ENCODE data around the gene NRP1. TPM values are rescaled to one million over a fixed set of nuclear protein-coding genes. Genes with fewer than 3 reads are reported as not detected.
"Not testable (repeated sequence)": the region's sequence is repeated elsewhere in the genome, so short reads cannot be mapped to it uniquely, and the experiment has no call there.

Gene NRP1
- total RNA-seq, 1 experiment from 2014 or later: 85.9 TPM

DNA sequence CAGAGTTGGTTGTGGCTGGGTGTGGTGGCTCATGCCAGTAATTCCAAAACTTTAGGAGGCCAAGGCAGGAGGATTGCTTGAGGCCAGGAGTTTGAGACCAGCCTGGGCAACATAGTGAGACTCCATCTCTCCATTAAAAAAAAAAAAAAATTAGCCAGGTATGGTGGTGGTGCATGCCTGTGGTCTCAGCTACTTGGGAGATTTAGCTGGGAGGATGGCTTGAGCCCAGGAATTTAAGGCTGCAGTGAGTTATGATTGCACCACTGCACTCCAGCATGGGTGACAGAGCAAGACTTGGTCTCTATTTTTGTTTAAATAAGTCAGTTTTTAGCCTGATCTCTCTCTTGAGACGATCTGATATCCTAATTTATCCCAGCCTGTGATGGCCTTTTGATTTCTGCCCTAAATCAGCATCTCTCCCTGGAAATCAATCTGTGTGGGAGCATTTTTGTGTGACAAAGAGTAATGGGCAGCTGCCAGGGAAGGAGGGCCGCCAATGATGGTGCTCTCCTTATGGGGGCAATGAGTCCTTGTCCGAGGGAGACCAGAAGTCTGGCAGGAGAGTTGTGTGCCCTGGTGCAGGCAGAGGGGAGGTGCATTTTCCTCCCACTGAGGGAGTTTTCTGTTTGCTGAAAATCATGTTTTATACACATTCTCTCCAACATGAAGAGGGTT lies 111.0 kb downstream of the NRP1 start:
- Histone ChIP-seq H3K27me3 (replicated peaks) (no peaks in the 10 kb centered on the region), H3K36me3 (peaks cover 85% of the 10 kb centered on the region), H3K4me1 (replicated peaks) (peaks cover 21% of the 10 kb centered on the region), H3K9me3 (replicated peaks) (no peaks in the 10 kb centered on the region), H3K4me3 (no peak overlapping the region), H3K27ac (no peak overlapping the region)
- no peak for DNase-seq (ENCODE audit: low read depth in 1 of 2, low spot score in 2 of 2)

GRCh38 chr10:33222304-33222703 lies 112.2 kb downstream of the NRP1 start:
- DNase-seq (ENCODE audit: low read depth in 1 of 2, low spot score in 2 of 2); H3K9me3 ChIP-seq (replicated peaks); H3K27ac ChIP-seq; H3K4me3 ChIP-seq; H3K27me3 ChIP-seq (replicated peaks): not testable (repeated sequence)
- peaks cover 85% of the 10 kb centered on the region for H3K36me3 ChIP-seq
- H3K4me1 ChIP-seq (replicated peaks): peaks cover 31% of the 10 kb centered on the region

- H3K27ac ChIP-seq: peak overlapping the region; percentile 62
- no peaks in the 10 kb centered on the region for H3K9me3 ChIP-seq (replicated peaks)
- no peak overlapping the region for H3K4me3 ChIP-seq
- no peak for DNase-seq (ENCODE audit: low read depth in 1 of 2, low spot score in 2 of 2)
- H3K4me1 ChIP-seq (replicated peaks): peaks cover 69% of the 10 kb centered on the region
- H3K36me3 ChIP-seq: peaks cover 76% of the 10 kb centered on the region
- no peaks in the 10 kb centered on the region for H3K27me3 ChIP-seq (replicated peaks)
These were observed 116.6 kb downstream of the NRP1 start for GRCh38 chr10:33217854-33218253.

GRCh38 chr10:33216661-33217427 lies 117.6 kb downstream of the NRP1 start:
- no peak overlapping the region for H3K4me3 ChIP-seq
- peak overlapping the region; percentile 62 for H3K27ac ChIP-seq
- H3K9me3 ChIP-seq (replicated peaks): no peaks in the 10 kb centered on the region
- H3K36me3 ChIP-seq: peaks cover 71% of the 10 kb centered on the region
- DNase-seq (ENCODE audit: low read depth in 1 of 2, low spot score in 2 of 2): peak; percentile 51 to 87
- no peaks in the 10 kb centered on the region for H3K27me3 ChIP-seq (replicated peaks)
- H3K4me1 ChIP-seq (replicated peaks): peaks cover 79% of the 10 kb centered on the region

DNA sequence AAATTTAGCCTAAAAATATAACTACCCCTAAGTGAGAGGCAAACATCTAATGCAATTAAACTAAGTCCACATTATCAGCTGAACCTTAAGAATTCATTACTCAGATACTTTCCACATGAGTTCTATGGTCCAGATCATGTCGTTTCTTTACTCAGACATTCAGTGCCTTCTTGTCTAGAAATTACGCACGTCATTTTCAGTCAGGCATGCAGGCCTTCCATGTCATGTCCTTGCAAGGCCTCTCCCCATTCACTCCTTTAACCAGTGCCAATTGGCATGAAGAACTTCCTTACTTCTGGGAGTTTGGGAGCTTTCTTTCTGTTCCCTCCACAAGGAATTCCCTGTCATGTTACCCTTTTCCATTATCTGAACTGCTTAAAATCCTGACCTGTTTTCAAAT lies 118.8 kb downstream of the NRP1 start:
- Histone ChIP-seq H3K4me3 (no peak overlapping the region), H3K4me1 (replicated peaks) (peaks cover 91% of the 10 kb centered on the region), H3K36me3 (peaks cover 64% of the 10 kb centered on the region), H3K9me3 (replicated peaks) (no peaks in the 10 kb centered on the region), H3K27me3 (replicated peaks) (no peaks in the 10 kb centered on the region), H3K27ac (peak overlapping the region; percentile 62)
- DNase-seq (ENCODE audit: low read depth in 1 of 2, low spot score in 2 of 2): no peak

DNA sequence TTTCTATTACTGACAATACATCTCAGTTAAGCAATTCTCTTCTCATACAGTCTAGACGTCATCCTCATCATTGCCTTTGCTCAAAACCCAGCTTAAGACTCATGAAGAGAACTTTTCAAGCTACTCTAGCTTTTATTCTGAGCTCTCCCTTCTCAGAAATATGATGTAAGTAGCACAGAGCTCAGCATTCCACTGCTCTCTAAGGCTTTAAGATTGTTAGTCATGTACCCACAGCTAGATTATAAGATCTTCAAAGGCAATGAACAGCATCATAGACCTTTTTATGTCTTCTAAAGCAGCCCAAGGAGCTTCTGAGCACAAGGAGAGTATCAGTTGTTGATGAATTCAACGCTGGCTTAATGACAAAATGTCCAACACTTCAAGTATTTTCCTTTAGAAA lies 119.3 kb downstream of the NRP1 start:
- H3K4me3 ChIP-seq: no peak overlapping the region
- H3K36me3 ChIP-seq: peaks cover 66% of the 10 kb centered on the region
- peak overlapping the region; percentile 62; the same call in 1 of the 2 replicates for H3K27ac ChIP-seq
- H3K27me3 ChIP-seq (replicated peaks): no peaks in the 10 kb centered on the region
- no peaks in the 10 kb centered on the region for H3K9me3 ChIP-seq (replicated peaks)
- DNase-seq (ENCODE audit: low read depth in 1 of 2, low spot score in 2 of 2): no peak
- peaks cover 91% of the 10 kb centered on the region for H3K4me1 ChIP-seq (replicated peaks)

- Histone ChIP-seq H3K4me3 (no peak overlapping the region), H3K4me1 (replicated peaks) (peaks cover 81% of the 10 kb centered on the region), H3K9me3 (replicated peaks) (no peaks in the 10 kb centered on the region), H3K27me3 (replicated peaks) (no peaks in the 10 kb centered on the region), H3K27ac (no peak overlapping the region), H3K36me3 (peaks cover 68% of the 10 kb centered on the region)
- no peak for DNase-seq (ENCODE audit: low read depth in 1 of 2, low spot score in 2 of 2)
These were observed 120.3 kb downstream of the NRP1 start for GRCh38 chr10:33214174-33214573.

- H3K4me3 ChIP-seq: no peak overlapping the region
- peaks cover 63% of the 10 kb centered on the region for H3K4me1 ChIP-seq (replicated peaks)
- DNase-seq (ENCODE audit: low read depth in 1 of 2, low spot score in 2 of 2): peak in 1 of 2 experiments; percentile 73
- H3K9me3 ChIP-seq (replicated peaks): no peaks in the 10 kb centered on the region
- H3K36me3 ChIP-seq: peaks cover 66% of the 10 kb centered on the region
- no peaks in the 10 kb centered on the region for H3K27me3 ChIP-seq (replicated peaks)
- peak overlapping the region; percentile 88 for H3K27ac ChIP-seq
These were observed 122.3 kb downstream of the NRP1 start for GRCh38 chr10:33212061-33212748.

DNA sequence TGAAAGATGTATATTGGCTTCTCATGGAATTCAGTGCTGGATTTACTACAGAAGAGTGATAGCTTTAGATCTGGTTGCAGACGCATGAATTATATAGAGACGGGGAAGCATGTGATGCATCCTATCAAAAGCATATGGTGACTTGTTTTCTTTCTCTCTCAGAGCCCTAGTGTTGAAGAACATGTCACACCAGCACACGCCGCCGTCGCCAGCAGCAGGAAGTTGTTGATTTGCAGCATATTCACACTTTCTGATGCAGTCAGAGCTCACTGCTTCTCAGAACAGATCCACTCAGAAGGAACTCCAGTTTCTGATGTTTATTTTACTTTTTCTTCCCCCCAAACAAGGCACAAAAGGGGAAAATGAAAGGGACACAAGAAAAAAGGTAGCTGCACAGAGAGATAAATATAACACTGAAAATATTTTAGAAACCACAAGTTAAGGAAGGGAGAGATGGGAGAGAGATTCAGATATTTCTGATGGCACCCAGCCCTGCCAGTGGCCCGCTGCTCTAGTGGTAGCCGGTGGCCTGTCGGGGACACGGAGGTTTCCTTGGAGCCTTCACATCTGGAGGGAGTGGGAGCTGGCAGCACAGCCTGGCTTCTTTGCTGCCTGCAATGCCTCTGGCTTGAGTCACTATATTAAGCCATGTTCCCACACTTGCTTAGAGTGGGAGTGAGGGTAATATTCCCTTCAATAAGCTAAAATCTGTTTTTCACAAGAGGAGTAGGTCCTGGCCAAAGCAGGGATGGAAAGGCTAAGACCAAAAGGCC lies 123.2 kb downstream of the NRP1 start:
- Histone ChIP-seq H3K36me3 (peaks cover 74% of the 10 kb centered on the region), H3K27me3 (replicated peaks) (no peaks in the 10 kb centered on the region), H3K4me3 (no peak overlapping the region), H3K27ac (peak overlapping the region; percentile 88), H3K9me3 (replicated peaks) (no peaks in the 10 kb centered on the region), H3K4me1 (replicated peaks) (peaks cover 56% of the 10 kb centered on the region)
- DNase-seq (ENCODE audit: low read depth in 1 of 2, low spot score in 2 of 2): peak; percentile 76 to 77

DNA sequence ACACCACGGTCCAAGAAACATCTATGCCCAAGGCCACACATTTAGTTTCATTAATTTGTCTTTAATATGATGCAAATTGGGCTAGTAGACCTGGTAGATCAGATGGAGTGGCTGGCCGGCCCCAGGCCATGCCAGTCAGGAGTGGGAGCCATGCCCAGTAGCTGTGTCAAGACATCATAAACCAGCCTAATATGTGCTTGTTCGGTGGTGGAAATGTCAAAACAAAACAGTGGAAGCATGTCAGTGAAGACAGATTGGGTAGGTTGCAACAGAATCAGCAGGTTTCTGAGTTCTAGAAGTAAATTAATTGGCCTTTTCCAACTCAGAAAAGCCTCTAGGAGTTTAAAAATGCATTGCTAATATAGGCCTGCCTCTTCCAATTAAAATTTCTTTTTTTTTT lies 124.7 kb downstream of the NRP1 start:
- Histone ChIP-seq H3K27ac (no peak overlapping the region), H3K4me1 (replicated peaks) (peaks cover 41% of the 10 kb centered on the region), H3K4me3 (no peak overlapping the region), H3K36me3 (peaks cover 77% of the 10 kb centered on the region), H3K27me3 (replicated peaks) (no peaks in the 10 kb centered on the region), H3K9me3 (replicated peaks) (no peaks in the 10 kb centered on the region)
- no peak for DNase-seq (ENCODE audit: low read depth in 1 of 2, low spot score in 2 of 2)

DNA sequence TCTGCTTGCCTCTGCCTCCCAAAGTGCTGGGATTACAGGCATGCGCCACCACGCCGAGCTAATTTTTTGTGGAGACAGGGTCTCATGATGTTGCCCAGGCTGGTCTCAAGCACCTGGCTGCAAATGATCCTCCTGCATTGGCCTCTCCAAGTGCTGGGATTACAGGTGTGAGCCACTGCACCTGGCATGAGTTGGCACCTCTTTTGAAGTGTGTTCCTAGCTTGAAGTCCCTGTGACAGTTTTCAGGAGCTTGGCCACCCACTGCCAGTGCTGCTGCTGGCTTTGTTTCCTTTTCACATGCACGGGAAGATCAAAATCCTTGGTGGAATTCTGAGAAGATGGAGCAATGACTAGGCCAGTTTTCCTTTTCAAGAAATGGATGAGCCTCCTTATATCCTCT lies 126.3 kb downstream of the NRP1 start:
- no peak overlapping the region for H3K27ac ChIP-seq
- H3K27me3 ChIP-seq (replicated peaks): no peaks in the 10 kb centered on the region
- no peak for DNase-seq (ENCODE audit: low read depth in 1 of 2, low spot score in 2 of 2)
- no peaks in the 10 kb centered on the region for H3K9me3 ChIP-seq (replicated peaks)
- peaks cover 71% of the 10 kb centered on the region for H3K36me3 ChIP-seq
- no peak overlapping the region for H3K4me3 ChIP-seq
- peaks cover 29% of the 10 kb centered on the region for H3K4me1 ChIP-seq (replicated peaks)

GRCh38 chr10:33204031-33204430 lies 130.4 kb downstream of the NRP1 start:
- H3K27me3 ChIP-seq (replicated peaks): no peaks in the 10 kb centered on the region
- no peak for DNase-seq (ENCODE audit: low read depth in 1 of 2, low spot score in 2 of 2)
- H3K27ac ChIP-seq: no peak overlapping the region
- H3K9me3 ChIP-seq (replicated peaks): no peaks in the 10 kb centered on the region
- H3K4me3 ChIP-seq: no peak overlapping the region
- H3K4me1 ChIP-seq (replicated peaks): no peaks in the 10 kb centered on the region
- peaks cover 84% of the 10 kb centered on the region for H3K36me3 ChIP-seq

DNA sequence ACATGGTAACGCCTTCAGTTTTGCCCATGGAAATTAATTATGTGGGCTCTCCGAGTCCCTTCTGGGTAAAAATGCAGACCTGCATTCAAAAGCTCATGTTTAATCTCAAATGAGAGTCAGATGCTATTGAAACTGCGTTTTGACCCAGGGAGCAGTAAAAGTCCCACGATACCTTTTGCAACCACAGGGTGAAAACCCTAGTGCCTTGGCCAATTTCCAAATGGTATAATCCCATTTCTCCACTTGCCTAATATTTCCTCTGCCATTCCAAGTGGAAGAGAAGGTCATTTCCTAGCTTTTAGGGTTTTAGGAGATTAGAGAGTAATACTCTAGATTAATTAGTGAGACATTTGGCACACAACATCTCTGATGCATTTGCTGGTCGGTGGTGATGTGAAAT lies 132.5 kb downstream of the NRP1 start:
- Histone ChIP-seq H3K4me3 (no peak overlapping the region), H3K4me1 (replicated peaks) (no peaks in the 10 kb centered on the region), H3K27ac (no peak overlapping the region), H3K27me3 (replicated peaks) (no peaks in the 10 kb centered on the region), H3K36me3 (peaks cover 85% of the 10 kb centered on the region), H3K9me3 (replicated peaks) (no peaks in the 10 kb centered on the region)
- DNase-seq (ENCODE audit: low read depth in 1 of 2, low spot score in 2 of 2): no peak

Data from SJSA1 (cell line).